Measurements from ENCODE around the gene GPALPP1.
"Not testable (repeated sequence)": the region's sequence is repeated elsewhere in the genome, so short reads cannot be mapped to it uniquely, and the experiment has no call there.

GRCh38 chr13:45019981-45020380 lies 30.6 kb downstream of the GPALPP1 start:
- TF ChIP-seq POLR2AphosphoS5, CTCF, EP300 (IDR thresholded peaks at IDR 0.05): not testable (repeated sequence)

Data from stomach (tissue), 4 donors.